GM23338 (cell line): ENCODE results near the gene ANO5. TPM values are rescaled to one million over a fixed set of nuclear protein-coding genes. Genes with fewer than 3 reads are reported as not detected.

ENCODE experiments used
- ATAC-seq: fragments of 200-7000 bp; cut with Tn5 transposase; 3 replicates; pipeline ENCODE4 v1.9.1; 2020
- DNase-seq: peaks from one replicate; pipeline ENCODE4 v3.0.0-alpha.2; 2015; ENCODE audit warnings: low spot score
- H2AFZ ChIP-seq: fragments of 200-600 bp; sonication (generic); 2 replicates; pipeline ENCODE4 v1.8.0; 2016; ENCODE audit warnings: antibody characterized with exemption, mild to moderate bottlenecking, moderate library complexity
- H3F3A ChIP-seq: fragments of 200-600 bp; sonication (generic); replicated peaks from 2 replicates; pipeline ENCODE4 v1.8.0; 2017; ENCODE audit warnings: antibody characterized with exemption, mixed run types, low read depth
- H3K27ac ChIP-seq: fragments of 200-600 bp; sonication (generic); 2 replicates; pipeline ENCODE4 v1.6.1; 2016; ENCODE audit warnings: low read depth
- H3K27me3 ChIP-seq: fragments of 200-600 bp; sonication (generic); 2 replicates; pipeline ENCODE4 v1.8.0; 2016; ENCODE audit warnings: mild to moderate bottlenecking, mixed run types, moderate library complexity; ENCODE audit not compliant: insufficient read depth
- H3K36me3 ChIP-seq: fragments of 200-600 bp; sonication (generic); 2 replicates; pipeline ENCODE4 v1.8.0; 2016; ENCODE audit warnings: mild to moderate bottlenecking; ENCODE audit not compliant: insufficient read depth
- H3K4me1 ChIP-seq: fragments of 200-600 bp; sonication (generic); 2 replicates; pipeline ENCODE4 v1.8.0; 2016; ENCODE audit warnings: mild to moderate bottlenecking, moderate library complexity; ENCODE audit not compliant: insufficient read depth
- H3K4me2 ChIP-seq: fragments of 200-600 bp; sonication (generic); 2 replicates; pipeline ENCODE4 v1.7.1; 2017; ENCODE audit warnings: mixed run types
- H3K4me3 ChIP-seq: fragments of 200-600 bp; sonication (generic); 2 replicates; pipeline ENCODE4 v1.6.1; 2016; ENCODE audit warnings: mixed run types
- H3K79me2 ChIP-seq: fragments of 200-600 bp; sonication (generic); replicated peaks from 2 replicates; pipeline ENCODE4 v1.8.0; 2017; ENCODE audit warnings: mild to moderate bottlenecking; ENCODE audit not compliant: insufficient read depth
- H3K9me2 ChIP-seq: fragments of 200-600 bp; sonication (generic); 2 replicates; pipeline ENCODE4 v1.8.0; 2017; ENCODE audit not compliant: insufficient read depth
- H4K20me1 ChIP-seq: fragments of 200-600 bp; sonication (generic); replicated peaks from 2 replicates; pipeline ENCODE4 v1.8.0; 2017; ENCODE audit warnings: mild to moderate bottlenecking; ENCODE audit not compliant: insufficient read depth
- H3K27ac Mint-ChIP-seq: 2 replicates; pipeline ENCODE4 v1.8.0; 2020; ENCODE audit warnings: inconsistent platforms, mild to moderate bottlenecking, moderate library complexity, mixed read lengths
- H3K27me3 Mint-ChIP-seq: 3 replicates; pipeline ENCODE4 v1.8.0; 2022; ENCODE audit warnings: low read depth, mild to moderate bottlenecking, moderate library complexity, mixed read lengths, inconsistent platforms; ENCODE audit not compliant: insufficient read depth, poor library complexity
- H3K36me3 Mint-ChIP-seq: 3 replicates; pipeline ENCODE4 v1.8.0; 2021; ENCODE audit warnings: low read depth, mild to moderate bottlenecking, inconsistent platforms, moderate library complexity, mixed read lengths
- H3K4me1 Mint-ChIP-seq: 3 replicates; pipeline ENCODE4 v1.8.0; 2020; ENCODE audit warnings: mild to moderate bottlenecking, inconsistent platforms, mixed read lengths
- H3K4me3 Mint-ChIP-seq: 3 replicates; pipeline ENCODE4 v1.8.0; 2021; ENCODE audit warnings: moderate library complexity, mild to moderate bottlenecking, inconsistent platforms, mixed read lengths
- H3K9me3 Mint-ChIP-seq: 3 replicates; pipeline ENCODE4 v1.8.0; 2020; ENCODE audit warnings: moderate library complexity, mild to moderate bottlenecking, inconsistent platforms, mixed read lengths
- ETS1 ChIP-seq: IDR thresholded peaks from 2 replicates; pipeline ENCODE4 v1.6.1; 2016; ENCODE audit warnings: antibody characterized with exemption
- EZH2 ChIP-seq: fragments of 200-600 bp; sonication (generic); IDR thresholded peaks from one replicate; pipeline ENCODE4 v1.8.0; 2017; ENCODE audit warnings: antibody characterized with exemption, mild to moderate bottlenecking, low read depth; ENCODE audit not compliant: unreplicated experiment
- JUNB ChIP-seq: IDR thresholded peaks from one replicate; pipeline ENCODE4 v1.6.1; 2016; ENCODE audit warnings: antibody characterized with exemption; ENCODE audit not compliant: unreplicated experiment
- NANOG ChIP-seq: IDR thresholded peaks from 2 replicates; pipeline ENCODE4 v1.6.1; 2016; ENCODE audit warnings: antibody characterized with exemption, borderline replicate concordance
- POLR2AphosphoS5 ChIP-seq: IDR thresholded peaks from 2 replicates; pipeline ENCODE4 v1.6.1; 2016; ENCODE audit warnings: antibody characterized with exemption, low read depth
- ZNF331 ChIP-seq: fragments of 250-450 bp; sonication (Bioruptor Pico); IDR thresholded peaks from 2 replicates; pipeline ENCODE4 v1.5.0; 2020; ENCODE audit warnings: low read depth, mild to moderate bottlenecking, moderate library complexity
- ZNF462 ChIP-seq: fragments of 250-450 bp; sonication (Bioruptor Pico); IDR thresholded peaks from 2 replicates; pipeline ENCODE4 v1.5.0; 2020; ENCODE audit warnings: mild to moderate bottlenecking, moderate library complexity
- polyA plus RNA-seq: library from polyadenylated mRNA; unstranded; fragments of >200 nt; fragmentation: Nextera tagmentation; extraction: Ambion mirVana; gene quantifications from 2 replicates; pipeline ENCODE4 v1.2.1, GENCODE V29; 2016
- total RNA-seq: library from RNA; depleted of rRNA; stranded (reverse); fragments of >200 nt; shearing (Covaris generic); gene quantifications from 2 replicates; pipeline ENCODE4 v1.2.3, GENCODE V29; 2014
- TF ChIP-seq, protein P1 (sequence below): IDR thresholded peaks from one replicate; pipeline ENCODE4 v1.6.1; 2018; ENCODE audit warnings: antibody characterized with exemption; ENCODE audit not compliant: unreplicated experiment
- TF ChIP-seq, protein P2 (sequence below), 2 experiments: fragments of 200-600 bp in 1 of 2; sonication (generic) in 1 of 2; conservative IDR thresholded peaks; 2 replicates each; pipeline versions ENCODE4 v1.5.1 to v1.6.1; 2016 to 2017; ENCODE audit warnings: antibody characterized with exemption in 2 of 2, low read depth in 2 of 2, mild to moderate bottlenecking in 2 of 2, moderate library complexity in 1 of 2

Gene ANO5
- total and polyA plus RNA-seq, 2 experiments from 2014 or later, result 1.8 to 8.3 TPM

- Histone ChIP-seq H3K27ac (no peak overlapping the region), H4K20me1 (no peaks in the 10 kb centered on the region), H3F3A (no peaks in the 10 kb centered on the region), H3K27me3 (no peaks in the 10 kb centered on the region), H3K4me1 (no peaks in the 10 kb centered on the region), H3K79me2 (no peaks in the 10 kb centered on the region), H2AFZ (no peak overlapping the region), H3K36me3 (no peaks in the 10 kb centered on the region), H3K9me2 (no peaks in the 10 kb centered on the region), H3K4me2 (no peak overlapping the region), H3K4me3 (no peak overlapping the region)
- Mint-ChIP-seq H3K27me3 (no peaks in the 10 kb centered on the region), H3K36me3 (no peaks in the 10 kb centered on the region), H3K27ac (no peak overlapping the region), H3K4me1 (no peaks in the 10 kb centered on the region), H3K9me3 (no peaks in the 10 kb centered on the region), H3K4me3 (no peak overlapping the region)
- ATAC-seq, result no peak
- no peak for DNase-seq
- TF ChIP-seq, protein P1, sequence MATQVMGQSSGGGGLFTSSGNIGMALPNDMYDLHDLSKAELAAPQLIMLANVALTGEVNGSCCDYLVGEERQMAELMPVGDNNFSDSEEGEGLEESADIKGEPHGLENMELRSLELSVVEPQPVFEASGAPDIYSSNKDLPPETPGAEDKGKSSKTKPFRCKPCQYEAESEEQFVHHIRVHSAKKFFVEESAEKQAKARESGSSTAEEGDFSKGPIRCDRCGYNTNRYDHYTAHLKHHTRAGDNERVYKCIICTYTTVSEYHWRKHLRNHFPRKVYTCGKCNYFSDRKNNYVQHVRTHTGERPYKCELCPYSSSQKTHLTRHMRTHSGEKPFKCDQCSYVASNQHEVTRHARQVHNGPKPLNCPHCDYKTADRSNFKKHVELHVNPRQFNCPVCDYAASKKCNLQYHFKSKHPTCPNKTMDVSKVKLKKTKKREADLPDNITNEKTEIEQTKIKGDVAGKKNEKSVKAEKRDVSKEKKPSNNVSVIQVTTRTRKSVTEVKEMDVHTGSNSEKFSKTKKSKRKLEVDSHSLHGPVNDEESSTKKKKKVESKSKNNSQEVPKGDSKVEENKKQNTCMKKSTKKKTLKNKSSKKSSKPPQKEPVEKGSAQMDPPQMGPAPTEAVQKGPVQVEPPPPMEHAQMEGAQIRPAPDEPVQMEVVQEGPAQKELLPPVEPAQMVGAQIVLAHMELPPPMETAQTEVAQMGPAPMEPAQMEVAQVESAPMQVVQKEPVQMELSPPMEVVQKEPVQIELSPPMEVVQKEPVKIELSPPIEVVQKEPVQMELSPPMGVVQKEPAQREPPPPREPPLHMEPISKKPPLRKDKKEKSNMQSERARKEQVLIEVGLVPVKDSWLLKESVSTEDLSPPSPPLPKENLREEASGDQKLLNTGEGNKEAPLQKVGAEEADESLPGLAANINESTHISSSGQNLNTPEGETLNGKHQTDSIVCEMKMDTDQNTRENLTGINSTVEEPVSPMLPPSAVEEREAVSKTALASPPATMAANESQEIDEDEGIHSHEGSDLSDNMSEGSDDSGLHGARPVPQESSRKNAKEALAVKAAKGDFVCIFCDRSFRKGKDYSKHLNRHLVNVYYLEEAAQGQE, result no peak
- no peak for TF ChIP-seq JUNB
- TF ChIP-seq, protein P2, sequence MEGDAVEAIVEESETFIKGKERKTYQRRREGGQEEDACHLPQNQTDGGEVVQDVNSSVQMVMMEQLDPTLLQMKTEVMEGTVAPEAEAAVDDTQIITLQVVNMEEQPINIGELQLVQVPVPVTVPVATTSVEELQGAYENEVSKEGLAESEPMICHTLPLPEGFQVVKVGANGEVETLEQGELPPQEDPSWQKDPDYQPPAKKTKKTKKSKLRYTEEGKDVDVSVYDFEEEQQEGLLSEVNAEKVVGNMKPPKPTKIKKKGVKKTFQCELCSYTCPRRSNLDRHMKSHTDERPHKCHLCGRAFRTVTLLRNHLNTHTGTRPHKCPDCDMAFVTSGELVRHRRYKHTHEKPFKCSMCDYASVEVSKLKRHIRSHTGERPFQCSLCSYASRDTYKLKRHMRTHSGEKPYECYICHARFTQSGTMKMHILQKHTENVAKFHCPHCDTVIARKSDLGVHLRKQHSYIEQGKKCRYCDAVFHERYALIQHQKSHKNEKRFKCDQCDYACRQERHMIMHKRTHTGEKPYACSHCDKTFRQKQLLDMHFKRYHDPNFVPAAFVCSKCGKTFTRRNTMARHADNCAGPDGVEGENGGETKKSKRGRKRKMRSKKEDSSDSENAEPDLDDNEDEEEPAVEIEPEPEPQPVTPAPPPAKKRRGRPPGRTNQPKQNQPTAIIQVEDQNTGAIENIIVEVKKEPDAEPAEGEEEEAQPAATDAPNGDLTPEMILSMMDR (conservative IDR thresholded peaks at IDR 0.05; ENCODE audit: low read depth in 2 of 2), result no peak
- TF ChIP-seq ETS1, result no peak
Observed at GRCh38 chr11:22275600-22275999, 82.7 kb downstream of the ANO5 start.

GRCh38 chr11:22276535-22276934 lies 83.7 kb downstream of the ANO5 start:
- Histone ChIP-seq H2AFZ (no peak overlapping the region), H3K4me3 (no peak overlapping the region), H3K27me3 (no peaks in the 10 kb centered on the region), H3K79me2 (no peaks in the 10 kb centered on the region), H3K4me2 (no peak overlapping the region), H3K27ac (no peak overlapping the region), H3F3A (no peaks in the 10 kb centered on the region), H3K4me1 (no peaks in the 10 kb centered on the region), H3K36me3 (no peaks in the 10 kb centered on the region), H4K20me1 (no peaks in the 10 kb centered on the region), H3K9me2 (no peaks in the 10 kb centered on the region)
- Mint-ChIP-seq H3K36me3 (no peaks in the 10 kb centered on the region), H3K9me3 (no peaks in the 10 kb centered on the region), H3K27ac (no peak overlapping the region), H3K27me3 (no peaks in the 10 kb centered on the region), H3K4me1 (no peaks in the 10 kb centered on the region), H3K4me3 (no peak overlapping the region)
- ATAC-seq, result no peak
- DNase-seq, result no peak
- TF ChIP-seq ZNF331 (CRISPR knock-in tag), result no peak
- TF ChIP-seq EZH2, result no peak
- TF ChIP-seq ZNF462 (CRISPR knock-in tag), result no peak
- no peak for TF ChIP-seq POLR2AphosphoS5
- no peak for TF ChIP-seq NANOG
